Parathyroid adenoma (tissue), 2 donors: Measurements from ENCODE around the gene MET.

Experiments
- H2AFZ ChIP-seq: fragments of 300-600 bp; sonication (generic); one replicate; pipeline ENCODE4 v1.7.0; 2017; ENCODE audit warnings: antibody characterized with exemption, mild to moderate bottlenecking
- H3K27ac ChIP-seq: fragments of 300-600 bp; sonication (generic); one replicate; pipeline ENCODE4 v1.7.0; 2017
- H3K27me3 ChIP-seq: fragments of 300-600 bp; sonication (generic); one replicate; pipeline ENCODE4 v1.7.0; 2017; ENCODE audit warnings: low read length; ENCODE audit not compliant: control insufficient read depth, insufficient read depth
- H3K36me3 ChIP-seq: fragments of 300-600 bp; sonication (generic); one replicate; pipeline ENCODE4 v1.7.0; 2017; ENCODE audit warnings: low read length; ENCODE audit not compliant: control insufficient read depth, insufficient read depth
- H3K4me1 ChIP-seq: fragments of 300-600 bp; sonication (generic); one replicate; pipeline ENCODE4 v1.7.0; 2017; ENCODE audit warnings: control low read depth
- H3K4me2 ChIP-seq: fragments of 300-600 bp; sonication (generic); one replicate; pipeline ENCODE4 v1.7.0; 2017; ENCODE audit warnings: low read length
- H3K4me3 ChIP-seq: fragments of 300-600 bp; sonication (generic); one replicate; pipeline ENCODE4 v1.7.0; 2017; ENCODE audit warnings: low read depth, low read length
- H3K79me2 ChIP-seq: fragments of 300-600 bp; sonication (generic); one replicate; pipeline ENCODE4 v1.7.0; 2017; ENCODE audit warnings: control low read depth
- H3K9ac ChIP-seq: fragments of 300-600 bp; sonication (generic); one replicate; pipeline ENCODE4 v1.7.0; 2017; ENCODE audit warnings: mild to moderate bottlenecking
- H3K9me3 ChIP-seq: fragments of 300-600 bp; sonication (generic); one replicate; pipeline ENCODE4 v1.7.0; 2017; ENCODE audit warnings: low read length; ENCODE audit not compliant: control insufficient read depth
- CTCF ChIP-seq: fragments of 300-600 bp; sonication (generic); IDR thresholded peaks from one replicate; pipeline ENCODE4 v1.7.0; 2017; ENCODE audit warnings: antibody characterized with exemption, mild to moderate bottlenecking
- donor health status: primary hyperparathyroidism.

Gene MET

DNA sequence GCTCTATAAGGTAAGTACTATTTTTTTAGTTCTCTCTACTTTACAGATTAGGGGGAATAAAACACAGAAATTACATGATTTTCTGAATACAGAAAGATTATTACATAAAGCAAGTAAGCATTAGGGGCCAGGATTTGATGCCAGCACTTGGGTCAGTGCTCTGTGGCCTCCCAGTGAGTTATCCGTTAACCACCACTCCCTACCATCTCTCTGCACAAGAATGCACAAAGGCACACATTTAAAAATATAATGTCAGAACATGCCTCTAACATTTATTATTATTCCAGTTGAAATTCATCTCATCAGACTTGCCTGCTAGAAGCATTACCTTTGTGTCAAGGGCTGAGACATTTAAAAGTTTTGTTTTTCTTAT is 59.0 kb downstream of the MET start:
- TF ChIP-seq CTCF = no peak
- H3K36me3 ChIP-seq = no peaks in the 10 kb centered on the region
- H3K79me2 ChIP-seq = no peaks in the 10 kb centered on the region
- no peak overlapping the region for H3K27ac ChIP-seq
- no peak overlapping the region for H2AFZ ChIP-seq
- H3K9me3 ChIP-seq = no peaks in the 10 kb centered on the region
- H3K4me3 ChIP-seq = no peak overlapping the region
- H3K4me1 ChIP-seq = no peaks in the 10 kb centered on the region
- H3K9ac ChIP-seq = no peak overlapping the region
- H3K4me2 ChIP-seq = no peak overlapping the region
- no peaks in the 10 kb centered on the region for H3K27me3 ChIP-seq

DNA sequence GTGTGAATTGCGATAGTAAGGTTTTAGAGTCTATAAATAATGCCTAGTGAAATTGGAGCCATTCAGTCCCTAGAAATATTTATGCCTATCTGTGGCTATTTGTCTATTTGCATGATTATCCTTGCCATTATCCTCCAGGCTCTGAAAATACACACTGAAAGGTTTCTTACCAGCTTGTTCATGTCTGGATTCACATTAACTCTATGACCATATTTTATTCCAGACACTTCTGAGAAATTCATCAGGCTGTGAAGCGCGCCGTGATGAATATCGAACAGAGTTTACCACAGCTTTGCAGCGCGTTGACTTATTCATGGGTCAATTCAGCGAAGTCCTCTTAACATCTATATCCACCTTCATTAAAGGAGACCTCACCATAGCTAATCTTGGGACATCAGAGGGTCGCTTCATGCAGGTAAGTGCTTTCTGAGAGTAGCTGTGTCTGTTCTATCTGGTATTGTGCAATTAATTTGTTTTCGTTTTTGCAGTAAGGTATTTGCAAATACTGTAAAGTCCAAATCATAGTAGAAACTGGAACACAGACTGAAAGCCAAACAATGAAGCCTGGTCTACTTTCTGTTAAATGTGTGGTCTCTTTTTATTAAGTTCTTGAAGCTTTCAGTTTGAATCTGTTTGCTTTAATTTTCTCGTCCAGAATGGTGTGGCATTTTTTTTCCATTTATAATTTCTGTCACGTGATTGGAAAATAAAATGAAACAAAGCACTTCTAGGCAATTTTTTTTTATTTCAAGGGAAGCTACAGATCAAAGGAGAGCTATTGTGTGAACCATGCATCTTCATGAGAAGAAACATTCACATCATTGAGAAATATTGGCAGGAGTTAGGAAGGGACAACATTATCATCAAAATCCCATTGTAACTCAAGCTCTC is 59.7 kb downstream of the MET start:
- Histone ChIP-seq H2AFZ (no peak overlapping the region), H3K4me2 (no peak overlapping the region), H3K27ac (no peak overlapping the region), H3K4me3 (no peak overlapping the region), H3K9me3 (no peaks in the 10 kb centered on the region), H3K27me3 (no peaks in the 10 kb centered on the region), H3K36me3 (no peaks in the 10 kb centered on the region), H3K79me2 (no peaks in the 10 kb centered on the region), H3K9ac (no peak overlapping the region), H3K4me1 (no peaks in the 10 kb centered on the region)
- no peak for TF ChIP-seq CTCF

DNA sequence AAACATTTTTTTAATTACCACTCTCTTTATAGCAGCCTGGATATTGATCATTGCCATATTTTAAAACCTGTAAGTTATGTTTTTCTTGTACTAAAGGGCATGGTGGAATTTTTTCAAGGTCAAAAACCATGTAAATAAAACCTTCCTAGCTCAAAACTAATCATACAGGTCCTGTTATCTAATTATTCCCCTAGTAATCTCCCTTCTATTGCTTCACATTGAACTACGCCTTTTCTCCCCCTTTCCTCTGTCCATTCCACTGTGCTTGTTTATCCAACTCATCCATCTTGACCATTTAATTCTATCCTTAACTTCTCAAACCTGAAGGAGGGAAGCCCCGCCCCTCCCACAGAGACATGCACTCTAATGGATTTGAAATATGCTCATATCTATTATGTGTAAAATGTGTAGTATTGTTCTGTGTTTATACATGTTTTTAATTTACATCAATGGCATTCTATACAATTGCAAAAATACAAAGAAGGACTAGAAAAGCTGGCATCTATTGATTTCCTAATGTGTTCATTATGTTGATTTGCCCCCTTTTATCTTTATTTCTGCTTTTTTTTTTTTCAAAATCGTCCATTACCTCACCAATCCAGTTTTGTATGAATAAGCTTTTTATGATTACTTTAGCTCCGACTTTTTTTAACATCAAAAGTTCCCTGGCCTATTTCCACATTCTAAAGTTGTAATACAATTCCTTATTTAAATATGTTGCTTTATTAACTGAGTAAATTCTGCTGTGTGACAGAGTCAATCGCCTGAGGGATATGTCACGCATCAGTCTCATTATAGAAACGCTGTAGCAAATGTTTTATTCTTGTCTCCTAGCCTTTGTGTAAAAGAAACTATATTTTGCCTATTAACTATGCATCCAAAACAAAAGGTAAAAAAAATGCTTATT is 61.0 kb downstream of the MET start:
- TF ChIP-seq CTCF = no peak
- H3K79me2 ChIP-seq = no peaks in the 10 kb centered on the region
- no peaks in the 10 kb centered on the region for H3K36me3 ChIP-seq
- H3K4me3 ChIP-seq = no peak overlapping the region
- H3K27ac ChIP-seq = no peak overlapping the region
- H3K27me3 ChIP-seq = no peaks in the 10 kb centered on the region
- no peaks in the 10 kb centered on the region for H3K4me1 ChIP-seq
- no peak overlapping the region for H3K9ac ChIP-seq
- H3K9me3 ChIP-seq = no peaks in the 10 kb centered on the region
- no peak overlapping the region for H3K4me2 ChIP-seq
- no peak overlapping the region for H2AFZ ChIP-seq

GRCh38 chr7:116733924-116734580 is 62.1 kb downstream of the MET start:
- no peaks in the 10 kb centered on the region for H3K9me3 ChIP-seq
- no peak overlapping the region for H3K4me2 ChIP-seq
- no peak for TF ChIP-seq CTCF
- no peaks in the 10 kb centered on the region for H3K4me1 ChIP-seq
- H2AFZ ChIP-seq = no peak overlapping the region
- no peak overlapping the region for H3K27ac ChIP-seq
- H3K9ac ChIP-seq = no peak overlapping the region
- H3K79me2 ChIP-seq = no peaks in the 10 kb centered on the region
- H3K4me3 ChIP-seq = no peak overlapping the region
- no peaks in the 10 kb centered on the region for H3K36me3 ChIP-seq
- H3K27me3 ChIP-seq = no peaks in the 10 kb centered on the region
